ENCODE results near the gene AFF3.

The AFF3 gene

GRCh38 chr2:99915108-99915675 is 227.2 kb downstream of the AFF3 start:
- H3K4me2 ChIP-seq (ENCODE audit: low read depth, low read length), result no peak overlapping the region
- TF ChIP-seq, protein P1, sequence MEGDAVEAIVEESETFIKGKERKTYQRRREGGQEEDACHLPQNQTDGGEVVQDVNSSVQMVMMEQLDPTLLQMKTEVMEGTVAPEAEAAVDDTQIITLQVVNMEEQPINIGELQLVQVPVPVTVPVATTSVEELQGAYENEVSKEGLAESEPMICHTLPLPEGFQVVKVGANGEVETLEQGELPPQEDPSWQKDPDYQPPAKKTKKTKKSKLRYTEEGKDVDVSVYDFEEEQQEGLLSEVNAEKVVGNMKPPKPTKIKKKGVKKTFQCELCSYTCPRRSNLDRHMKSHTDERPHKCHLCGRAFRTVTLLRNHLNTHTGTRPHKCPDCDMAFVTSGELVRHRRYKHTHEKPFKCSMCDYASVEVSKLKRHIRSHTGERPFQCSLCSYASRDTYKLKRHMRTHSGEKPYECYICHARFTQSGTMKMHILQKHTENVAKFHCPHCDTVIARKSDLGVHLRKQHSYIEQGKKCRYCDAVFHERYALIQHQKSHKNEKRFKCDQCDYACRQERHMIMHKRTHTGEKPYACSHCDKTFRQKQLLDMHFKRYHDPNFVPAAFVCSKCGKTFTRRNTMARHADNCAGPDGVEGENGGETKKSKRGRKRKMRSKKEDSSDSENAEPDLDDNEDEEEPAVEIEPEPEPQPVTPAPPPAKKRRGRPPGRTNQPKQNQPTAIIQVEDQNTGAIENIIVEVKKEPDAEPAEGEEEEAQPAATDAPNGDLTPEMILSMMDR (IDR thresholded peaks at IDR 0.05; ENCODE audit: low read length), result no peak
- no peak for TF ChIP-seq EZH2phosphoT487 (IDR thresholded peaks at IDR 0.05; ENCODE audit: low read length)
- no peak for TF ChIP-seq EZH2 (optimal IDR thresholded peaks at IDR 0.05; ENCODE audit: low read depth, low read length)
- H3K4me3 ChIP-seq (ENCODE audit: low read length), result no peak overlapping the region
- no peak overlapping the region for H2AFZ ChIP-seq (ENCODE audit: low read length)
- no peak overlapping the region for H3K9ac ChIP-seq (ENCODE audit: low read length)
- no peaks in the 10 kb centered on the region for H3K36me3 ChIP-seq (replicated peaks; ENCODE audit: insufficient read depth, low read length)
- H4K20me1 ChIP-seq (ENCODE audit: insufficient read depth, low read length), result no peaks in the 10 kb centered on the region
- H3K27me3 ChIP-seq (replicated peaks; ENCODE audit: insufficient read depth, low read length), result no peaks in the 10 kb centered on the region
- H3K27ac ChIP-seq (ENCODE audit: low read length), result no peak overlapping the region
- no peaks in the 10 kb centered on the region for H3K4me1 ChIP-seq (ENCODE audit: low read length)
- H3K9me3 ChIP-seq (replicated peaks; ENCODE audit: insufficient read depth, low read length), result no peaks in the 10 kb centered on the region
- no peak for DNase-seq
- H3K79me2 ChIP-seq (ENCODE audit: low read length), result no peaks in the 10 kb centered on the region
- no peaks in the 10 kb centered on the region for H3K9me2 ChIP-seq (replicated peaks; ENCODE audit: insufficient read depth, low read length)
- no peaks in the 10 kb centered on the region for H3F3A ChIP-seq (ENCODE audit: insufficient read depth, low read length)

DNA sequence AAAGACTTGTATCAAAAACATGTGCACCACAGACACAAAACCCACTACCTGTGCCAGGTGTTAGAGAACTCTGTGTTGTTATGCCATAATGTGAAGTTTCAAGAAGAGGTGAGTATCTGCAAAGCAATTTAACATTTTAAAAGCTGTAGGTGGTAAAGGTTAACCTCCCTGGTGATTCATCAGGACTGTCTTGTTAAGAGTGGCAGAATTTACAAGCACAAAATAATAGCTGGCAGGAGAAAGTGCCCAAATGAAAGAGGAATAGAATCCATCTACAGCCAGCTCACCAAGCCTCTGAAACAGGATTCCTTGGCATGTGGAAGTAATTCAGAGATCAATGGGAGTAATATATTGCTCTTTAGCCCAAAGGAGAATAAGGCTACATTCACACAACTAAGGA is 230.7 kb downstream of the AFF3 start:
- TF ChIP-seq EZH2 (optimal IDR thresholded peaks at IDR 0.05; ENCODE audit: low read depth, low read length) (no peak), EZH2phosphoT487 (IDR thresholded peaks at IDR 0.05; ENCODE audit: low read length) (no peak)
- TF ChIP-seq, protein P1 (IDR thresholded peaks at IDR 0.05; ENCODE audit: low read length), result no peak

DNA sequence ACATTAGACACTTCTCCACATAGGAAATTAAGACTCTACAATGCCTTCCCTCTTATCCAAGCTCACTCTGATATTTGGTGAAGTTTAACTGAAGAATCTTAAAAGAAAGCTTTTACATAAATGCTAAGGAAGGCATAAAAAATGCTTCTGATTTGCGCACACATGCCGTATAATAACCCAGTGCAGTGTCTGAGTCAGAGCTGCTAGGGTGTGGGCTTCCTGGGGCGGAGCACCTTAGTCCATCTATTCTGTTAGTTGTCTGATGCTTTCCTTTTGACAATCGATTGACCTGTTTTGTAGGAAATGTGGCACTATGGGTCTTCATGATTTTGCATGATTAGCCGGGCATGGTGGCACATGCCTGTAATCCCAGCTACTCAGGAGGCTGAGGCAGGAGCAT is 231.5 kb downstream of the AFF3 start:
- H3K27me3 ChIP-seq (replicated peaks; ENCODE audit: insufficient read depth, low read length), result no peaks in the 10 kb centered on the region
- no peak for DNase-seq
- H3K9ac ChIP-seq (ENCODE audit: low read length), result no peak overlapping the region
- H3K36me3 ChIP-seq (replicated peaks; ENCODE audit: insufficient read depth, low read length), result no peaks in the 10 kb centered on the region
- TF ChIP-seq, protein P1 (IDR thresholded peaks at IDR 0.05; ENCODE audit: low read length), result no peak
- TF ChIP-seq EZH2 (optimal IDR thresholded peaks at IDR 0.05; ENCODE audit: low read depth, low read length), result no peak
- no peak for TF ChIP-seq EZH2phosphoT487 (IDR thresholded peaks at IDR 0.05; ENCODE audit: low read length)
- no peak overlapping the region for H3K4me2 ChIP-seq (ENCODE audit: low read depth, low read length)
- no peaks in the 10 kb centered on the region for H3F3A ChIP-seq (ENCODE audit: insufficient read depth, low read length)
- H3K9me3 ChIP-seq (replicated peaks; ENCODE audit: insufficient read depth, low read length), result no peaks in the 10 kb centered on the region
- H3K4me3 ChIP-seq (ENCODE audit: low read length), result no peak overlapping the region
- no peaks in the 10 kb centered on the region for H3K4me1 ChIP-seq (ENCODE audit: low read length)
- H3K9me2 ChIP-seq (replicated peaks; ENCODE audit: insufficient read depth, low read length), result no peaks in the 10 kb centered on the region
- no peaks in the 10 kb centered on the region for H3K79me2 ChIP-seq (ENCODE audit: low read length)
- no peaks in the 10 kb centered on the region for H4K20me1 ChIP-seq (ENCODE audit: insufficient read depth, low read length)
- H3K27ac ChIP-seq (ENCODE audit: low read length), result no peak overlapping the region
- no peak overlapping the region for H2AFZ ChIP-seq (ENCODE audit: low read length)

More for the DNA sequence above, 230.7 kb downstream of the AFF3 start:
- Histone ChIP-seq H2AFZ (ENCODE audit: low read length) (no peak overlapping the region), H3K9me2 (replicated peaks; ENCODE audit: insufficient read depth, low read length) (no peaks in the 10 kb centered on the region), H4K20me1 (ENCODE audit: insufficient read depth, low read length) (no peaks in the 10 kb centered on the region), H3K27me3 (replicated peaks; ENCODE audit: insufficient read depth, low read length) (no peaks in the 10 kb centered on the region), H3K36me3 (replicated peaks; ENCODE audit: insufficient read depth, low read length) (no peaks in the 10 kb centered on the region), H3F3A (ENCODE audit: insufficient read depth, low read length) (no peaks in the 10 kb centered on the region), H3K4me1 (ENCODE audit: low read length) (no peaks in the 10 kb centered on the region), H3K4me3 (ENCODE audit: low read length) (no peak overlapping the region), H3K9ac (ENCODE audit: low read length) (no peak overlapping the region), H3K4me2 (ENCODE audit: low read depth, low read length) (no peak overlapping the region), H3K27ac (ENCODE audit: low read length) (no peak overlapping the region), H3K9me3 (replicated peaks; ENCODE audit: insufficient read depth, low read length) (no peaks in the 10 kb centered on the region), H3K79me2 (ENCODE audit: low read length) (no peaks in the 10 kb centered on the region)
- no peak for DNase-seq
